ENCODE data around the gene FAF1.

GRCh38 chr1:50416553-50417453 is 543.3 kb downstream of the FAF1 start:
- TF ChIP-seq ZNF311 (tag by site-specific recombination; IDR thresholded peaks at IDR 0.05; ENCODE audit: borderline replicate concordance) (no peak), CTCF (tag by site-specific recombination; IDR thresholded peaks at IDR 0.05) (no peak), ZNF19 (tag by site-specific recombination; IDR thresholded peaks at IDR 0.05; ENCODE audit: low read depth) (no peak), ZNF555 (tag by site-specific recombination; conservative IDR thresholded peaks at IDR 0.05) (no peak), KLF16 (tag by site-specific recombination; IDR thresholded peaks at IDR 0.05) (no peak)

All from HEK293 (cell line).